Hindlimb muscle (tissue), 1 donor: ENCODE measurements around the gene CTNNA3. TPM values are rescaled to one million over a fixed set of nuclear protein-coding genes. Genes with fewer than 3 reads are reported as not detected.
"Not testable (repeated sequence)": the region's sequence is repeated elsewhere in the genome, so short reads cannot be mapped to it uniquely, and the experiment has no call there.

Source experiments
- DNase-seq: peaks from one replicate; pipeline ENCODE4 v3.0.0-alpha.2; 2013
- polyA plus RNA-seq: library from polyadenylated mRNA; unstranded; fragments of 120-200 nt; gene quantifications from one replicate; pipeline ENCODE4 v1.2.1, GENCODE V29; 2013; ENCODE audit not compliant: insufficient read length

The CTNNA3 gene
- polyA plus RNA-seq, 1 donor: 7.5 TPM

- no peak for DNase-seq
Observed at GRCh38 chr10:67599597-67599996, 96.4 kb downstream of the CTNNA3 start.

- no peak for DNase-seq
Observed at GRCh38 chr10:67596641-67597040, 99.4 kb downstream of the CTNNA3 start.

- DNase-seq: no peak
Observed at GRCh38 chr10:67587771-67588170, 108.2 kb downstream of the CTNNA3 start.

GRCh38 chr10:67575532-67575931 is 120.5 kb downstream of the CTNNA3 start:
- DNase-seq: no peak

- no peak for DNase-seq
Observed at GRCh38 chr10:67573484-67573883, 122.5 kb downstream of the CTNNA3 start.

GRCh38 chr10:67571503-67571902 is 124.5 kb downstream of the CTNNA3 start:
- no peak for DNase-seq

GRCh38 chr10:67558311-67558710 is 137.7 kb downstream of the CTNNA3 start:
- not testable (repeated sequence) for DNase-seq

- DNase-seq: no peak
Observed at GRCh38 chr10:67553254-67553653, 142.7 kb downstream of the CTNNA3 start.

- no peak for DNase-seq
Observed at GRCh38 chr10:67550838-67551402, 145.1 kb downstream of the CTNNA3 start.

- DNase-seq: no peak
Observed at GRCh38 chr10:67550046-67550445, 145.9 kb downstream of the CTNNA3 start.

- no peak for DNase-seq
Observed at GRCh38 chr10:67549390-67549789, 146.6 kb downstream of the CTNNA3 start.

GRCh38 chr10:67541411-67541810 is 154.6 kb downstream of the CTNNA3 start:
- DNase-seq: no peak

GRCh38 chr10:67539312-67539711 is 156.7 kb downstream of the CTNNA3 start:
- DNase-seq: no peak

- no peak for DNase-seq
Observed at GRCh38 chr10:67537906-67538305, 158.1 kb downstream of the CTNNA3 start.

- no peak for DNase-seq
Observed at GRCh38 chr10:67533376-67533775, 162.6 kb downstream of the CTNNA3 start.

GRCh38 chr10:67530990-67531389 is 165.0 kb downstream of the CTNNA3 start:
- not testable (repeated sequence) for DNase-seq

GRCh38 chr10:67527351-67527750 is 168.6 kb downstream of the CTNNA3 start:
- no peak for DNase-seq

GRCh38 chr10:67521546-67521945 is 174.4 kb downstream of the CTNNA3 start:
- DNase-seq: no peak

GRCh38 chr10:67520924-67521520 is 175.0 kb downstream of the CTNNA3 start:
- DNase-seq: peak; percentile 63

GRCh38 chr10:67519434-67519833 is 176.6 kb downstream of the CTNNA3 start:
- DNase-seq: no peak

GRCh38 chr10:67518756-67519155 is 177.2 kb downstream of the CTNNA3 start:
- no peak for DNase-seq

GRCh38 chr10:67518043-67518442 is 178.0 kb downstream of the CTNNA3 start:
- DNase-seq: no peak

GRCh38 chr10:67506757-67507091 is 189.3 kb downstream of the CTNNA3 start:
- no peak for DNase-seq

- DNase-seq: no peak
Observed at GRCh38 chr10:67506083-67506756, 189.8 kb downstream of the CTNNA3 start.
